Measurements from ENCODE around the gene DNPH1. TPM values are rescaled to one million over a fixed set of nuclear protein-coding genes. Genes with fewer than 3 reads are reported as not detected.

Gene DNPH1
- total RNA-seq, 4 donors from 2014 or later = 57.7 to 101 (median 81.5) TPM

GRCh38 chr6:43260791-43261190, 31.5 kb upstream of the DNPH1 start:
- intact Hi-C loops (cut with DNase I) = loop anchor here (10.0 kb wide), 1 partner anchor 244 kb away; no protein-coding TSS in a partner anchor
- H3K36me3 ChIP-seq = no peaks in the 10 kb centered on the region

GRCh38 chr6:43258807-43259686, 29.8 kb upstream of the DNPH1 start:
- DNase-seq = no peak
- Histone ChIP-seq H3K36me3 (no peaks in the 10 kb centered on the region), H3K9me3 (no peaks in the 10 kb centered on the region), H3K27ac (no peak overlapping the region), H3K4me1 (peaks cover 0 to 4% (median 0%) of the 10 kb centered on the region in 3 donors), H3K27me3 (peaks cover 0 to 45% (median 0%) of the 10 kb centered on the region in 4 donors), H3K4me3 (no peak overlapping the region)
- 83 to 86% methylated on average over 12 to 13 of the region's 30 CpGs for WGBS, 2 donors
- no peak for TF ChIP-seq POLR2A (IDR thresholded peaks at IDR 0.05)
- TF ChIP-seq, protein P1, sequence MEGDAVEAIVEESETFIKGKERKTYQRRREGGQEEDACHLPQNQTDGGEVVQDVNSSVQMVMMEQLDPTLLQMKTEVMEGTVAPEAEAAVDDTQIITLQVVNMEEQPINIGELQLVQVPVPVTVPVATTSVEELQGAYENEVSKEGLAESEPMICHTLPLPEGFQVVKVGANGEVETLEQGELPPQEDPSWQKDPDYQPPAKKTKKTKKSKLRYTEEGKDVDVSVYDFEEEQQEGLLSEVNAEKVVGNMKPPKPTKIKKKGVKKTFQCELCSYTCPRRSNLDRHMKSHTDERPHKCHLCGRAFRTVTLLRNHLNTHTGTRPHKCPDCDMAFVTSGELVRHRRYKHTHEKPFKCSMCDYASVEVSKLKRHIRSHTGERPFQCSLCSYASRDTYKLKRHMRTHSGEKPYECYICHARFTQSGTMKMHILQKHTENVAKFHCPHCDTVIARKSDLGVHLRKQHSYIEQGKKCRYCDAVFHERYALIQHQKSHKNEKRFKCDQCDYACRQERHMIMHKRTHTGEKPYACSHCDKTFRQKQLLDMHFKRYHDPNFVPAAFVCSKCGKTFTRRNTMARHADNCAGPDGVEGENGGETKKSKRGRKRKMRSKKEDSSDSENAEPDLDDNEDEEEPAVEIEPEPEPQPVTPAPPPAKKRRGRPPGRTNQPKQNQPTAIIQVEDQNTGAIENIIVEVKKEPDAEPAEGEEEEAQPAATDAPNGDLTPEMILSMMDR (IDR thresholded peaks at IDR 0.05) = no peak
- intact Hi-C loops (cut with DNase I) = no loop called here

More at GRCh38 chr6:43260791-43261190, 31.5 kb upstream of the DNPH1 start:
- H3K9me3 ChIP-seq = no peaks in the 10 kb centered on the region
- H3K27ac ChIP-seq = no peak overlapping the region
- WGBS, 2 donors = 83 to 84% methylated on average over 2 to 4 of the region's 4 CpGs
- peaks cover 0 to 4% (median 0%) of the 10 kb centered on the region in 3 donors for H3K4me1 ChIP-seq
- H3K27me3 ChIP-seq = peaks cover 0 to 27% (median 0%) of the 10 kb centered on the region in 4 donors
- no peak for TF ChIP-seq POLR2A (IDR thresholded peaks at IDR 0.05)
- TF ChIP-seq, protein P1 (IDR thresholded peaks at IDR 0.05) = no peak
- no peak overlapping the region for H3K4me3 ChIP-seq
- no peak for DNase-seq

DNA sequence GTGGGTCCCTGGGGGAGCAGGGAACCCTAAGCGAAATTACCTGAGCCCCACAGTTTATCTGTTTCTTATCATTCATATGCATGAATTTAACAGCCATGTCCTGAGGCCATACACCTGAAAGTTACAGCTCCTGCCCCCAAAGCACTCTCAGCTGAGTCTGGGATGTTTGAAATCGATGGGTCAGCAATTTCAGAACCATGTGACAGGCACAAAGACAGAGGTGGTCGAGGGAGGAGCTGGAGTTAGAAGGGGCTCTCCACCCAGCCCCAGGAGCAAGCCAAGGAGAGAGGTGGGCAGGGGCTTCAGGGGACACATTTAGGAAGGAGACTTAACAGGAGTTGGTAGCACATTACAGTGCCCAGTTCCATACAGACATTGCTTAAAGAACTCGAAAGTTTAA, 28.9 kb upstream of the DNPH1 start:
- no peak for DNase-seq
- no peak overlapping the region for H3K27ac ChIP-seq
- WGBS, 2 donors = 69 to 73% methylated on average over 3 to 4 of the region's 4 CpGs

DNA sequence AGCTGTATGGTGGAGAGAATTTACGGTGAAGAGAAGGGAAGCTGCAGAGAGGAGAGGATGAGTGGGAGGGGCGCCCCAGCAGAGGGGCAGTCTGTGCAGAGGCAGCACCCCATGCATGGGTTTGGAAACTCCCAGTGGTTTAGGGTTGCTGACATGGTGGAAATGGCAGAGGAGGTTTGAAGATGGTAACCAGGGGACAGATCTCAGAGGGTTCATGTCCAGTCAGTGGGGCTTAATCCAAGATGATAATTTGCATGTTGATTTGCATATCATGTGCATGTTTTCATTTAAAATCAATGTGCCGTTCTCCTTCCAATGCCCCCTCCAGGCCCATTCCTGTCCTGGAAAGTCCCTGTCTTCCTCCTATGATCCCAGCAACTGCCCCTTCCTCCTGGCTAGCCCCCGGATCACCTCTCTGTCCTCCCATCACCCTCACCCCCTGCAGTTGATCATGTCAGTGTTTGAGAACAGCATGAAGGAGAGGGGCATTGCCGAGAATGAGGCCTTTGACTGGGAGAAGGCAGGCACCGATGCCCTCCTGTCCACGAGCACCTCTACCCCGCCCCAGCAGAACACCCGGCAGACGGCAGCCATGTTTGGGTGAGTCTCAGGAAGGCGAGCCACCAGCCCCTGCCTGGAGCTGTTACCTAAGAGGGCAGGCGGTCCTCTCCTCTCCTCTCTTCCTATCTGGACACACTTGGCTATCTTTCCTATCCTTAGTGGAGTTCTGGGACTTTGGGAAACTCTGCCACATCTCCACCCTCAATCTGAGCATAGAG, 28.3 kb upstream of the DNPH1 start:
- 77 to 83% methylated on average over 10 to 11 of the region's 12 CpGs for WGBS, 2 donors
- no peaks in the 10 kb centered on the region for H3K9me3 ChIP-seq
- intact Hi-C loops (cut with DNase I) = no loop called here
- TF ChIP-seq, protein P1 (IDR thresholded peaks at IDR 0.05) = no peak
- TF ChIP-seq POLR2A (IDR thresholded peaks at IDR 0.05) = no peak
- H3K4me1 ChIP-seq = peaks cover 0 to 4% (median 0%) of the 10 kb centered on the region in 3 donors
- no peaks in the 10 kb centered on the region for H3K36me3 ChIP-seq
- no peak overlapping the region for H3K4me3 ChIP-seq
- no peak overlapping the region for H3K27ac ChIP-seq
- peaks cover 0 to 60% (median 0%) of the 10 kb centered on the region in 4 donors for H3K27me3 ChIP-seq
- no peak for DNase-seq

More for the DNA sequence above, 28.9 kb upstream of the DNPH1 start:
- Histone ChIP-seq H3K27me3 (peaks cover 0 to 53% (median 0%) of the 10 kb centered on the region in 4 donors), H3K4me3 (no peak overlapping the region), H3K36me3 (no peaks in the 10 kb centered on the region), H3K9me3 (no peaks in the 10 kb centered on the region), H3K4me1 (peaks cover 0 to 4% (median 0%) of the 10 kb centered on the region in 3 donors)
- intact Hi-C loops (cut with DNase I) = no loop called here
- TF ChIP-seq, protein P1 (IDR thresholded peaks at IDR 0.05) = no peak
- TF ChIP-seq POLR2A (IDR thresholded peaks at IDR 0.05) = no peak

Data from esophagus squamous epithelium (tissue), 5 donors.